GM23248 (cell line): ENCODE results near the gene TLE2. TPM values are rescaled to one million over a fixed set of nuclear protein-coding genes. Genes with fewer than 3 reads are reported as not detected.

Experiments used
- DNase-seq: peaks from one replicate; pipeline ENCODE4 v3.0.0-alpha.2; 2015
- H2AFZ ChIP-seq: fragments of 200-600 bp; sonication (generic); 2 replicates; pipeline ENCODE4 v1.6.1; 2016; ENCODE audit warnings: antibody characterized with exemption
- H3F3A ChIP-seq: fragments of 200-600 bp; sonication (generic); 2 replicates; pipeline ENCODE4 v1.6.1; 2016; ENCODE audit warnings: mild to moderate bottlenecking, antibody characterized with exemption, mixed run types; ENCODE audit not compliant: insufficient read depth
- H3K27ac ChIP-seq: fragments of 200-600 bp; sonication (generic); 2 replicates; pipeline ENCODE4 v1.5.1; 2016; ENCODE audit warnings: mild to moderate bottlenecking
- H3K27me3 ChIP-seq: fragments of 200-600 bp; sonication (generic); replicated peaks from 2 replicates; pipeline ENCODE4 v1.6.1; 2016; ENCODE audit warnings: mild to moderate bottlenecking; ENCODE audit not compliant: insufficient read depth
- H3K36me3 ChIP-seq: fragments of 200-600 bp; sonication (generic); 2 replicates; pipeline ENCODE4 v1.6.1; 2016; ENCODE audit warnings: low read depth, mild to moderate bottlenecking
- H3K4me1 ChIP-seq: fragments of 200-600 bp; sonication (generic); 2 replicates; pipeline ENCODE4 v1.6.1; 2016; ENCODE audit warnings: mild to moderate bottlenecking; ENCODE audit not compliant: insufficient read depth
- H3K4me2 ChIP-seq: fragments of 200-600 bp; sonication (generic); one replicate; pipeline ENCODE4 v1.6.1; 2016; ENCODE audit warnings: mild to moderate bottlenecking; ENCODE audit not compliant: unreplicated experiment
- H3K4me3 ChIP-seq: fragments of 200-600 bp; sonication (generic); 2 replicates; pipeline ENCODE4 v1.5.1; 2016; ENCODE audit warnings: mild to moderate bottlenecking
- H3K79me2 ChIP-seq: fragments of 200-600 bp; sonication (generic); 2 replicates; pipeline ENCODE4 v1.6.1; 2016; ENCODE audit warnings: mild to moderate bottlenecking; ENCODE audit not compliant: insufficient read depth
- H3K9ac ChIP-seq: fragments of 200-600 bp; sonication (generic); 2 replicates; pipeline ENCODE4 v1.6.1; 2016; ENCODE audit warnings: mild to moderate bottlenecking
- H3K9me2 ChIP-seq: fragments of 200-600 bp; sonication (generic); 2 replicates; pipeline ENCODE4 v1.6.1; 2016; ENCODE audit warnings: mixed run types, mild to moderate bottlenecking, moderate library complexity; ENCODE audit not compliant: insufficient read depth
- H3K9me3 ChIP-seq: fragments of 200-600 bp; sonication (generic); one replicate; pipeline ENCODE4 v1.6.1; 2017; ENCODE audit warnings: low read depth
- H4K20me1 ChIP-seq: fragments of 200-600 bp; sonication (generic); 2 replicates; pipeline ENCODE4 v1.6.0; 2016; ENCODE audit not compliant: insufficient read depth
- EZH2 ChIP-seq: fragments of 200-600 bp; sonication (generic); IDR thresholded peaks from 2 replicates; pipeline ENCODE4 v1.6.1; 2018; ENCODE audit warnings: antibody characterized with exemption, mild to moderate bottlenecking; ENCODE audit not compliant: insufficient read depth, poor library complexity, severe bottlenecking
- EZH2phosphoT487 ChIP-seq: fragments of 200-600 bp; sonication (generic); IDR thresholded peaks from 2 replicates; pipeline ENCODE4 v1.6.1; 2018; ENCODE audit warnings: antibody characterized with exemption, moderate library complexity, mild to moderate bottlenecking, low read depth; ENCODE audit not compliant: insufficient read depth
- whole genome bisulfite sequencing, 2 experiments: methylation state at CpG; one replicate each; pipeline ENCODE4 v1.1.6; 2015 to 2017; ENCODE audit warnings: low lambda C conversion rate in 2 of 2, low coverage in 1 of 2; ENCODE audit errors: missing lambda C conversion rate in 2 of 2; 5-methylcytosine and 5-hydroxymethylcytosine counted together
- in situ Hi-C: fragments of 300-500 bp; cut with MboI; formaldehyde crosslinking; loops from 2 replicates; pipeline ENCODE4 v1.15.0; 2020
- polyA plus RNA-seq: library from polyadenylated mRNA; unstranded; fragments of >200 nt; fragmentation: Nextera tagmentation; extraction: Ambion mirVana; gene quantifications from 2 replicates; pipeline ENCODE4 v1.2.1, GENCODE V29; 2016
- total RNA-seq: library from RNA; depleted of rRNA; stranded (reverse); fragments of >200 nt; shearing (Covaris generic); gene quantifications from 2 replicates; pipeline ENCODE4 v1.2.3, GENCODE V29; 2014

Gene TLE2
- total and polyA plus RNA-seq, 2 experiments from 2014 or later: 3.6 to 10.1 TPM

DNA sequence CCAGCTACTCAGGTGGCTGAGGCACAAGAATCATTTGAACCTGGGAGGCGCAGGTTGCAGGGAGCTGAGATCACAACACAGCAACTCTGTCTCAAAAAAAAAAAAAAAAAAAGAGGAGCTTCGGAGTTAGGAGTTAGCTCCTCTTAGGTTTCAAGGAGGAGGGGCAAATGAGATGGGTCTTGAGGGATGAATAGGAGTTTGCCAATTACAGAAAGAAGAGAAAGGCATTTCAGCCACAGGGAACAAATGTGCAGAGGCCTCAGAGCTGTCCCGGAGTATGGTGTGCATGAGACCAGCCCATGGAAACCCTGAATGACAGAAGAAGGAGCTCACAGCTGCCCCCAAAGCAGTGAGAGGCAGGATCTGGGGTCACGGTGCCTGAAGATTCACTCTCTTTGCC, 24.6 kb downstream of the TLE2 start:
- no peak for TF ChIP-seq EZH2phosphoT487
- no peak for TF ChIP-seq EZH2
- WGBS, 2 experiments: 66 to 73% methylated on average over 4 of the region's 4 CpGs

DNA sequence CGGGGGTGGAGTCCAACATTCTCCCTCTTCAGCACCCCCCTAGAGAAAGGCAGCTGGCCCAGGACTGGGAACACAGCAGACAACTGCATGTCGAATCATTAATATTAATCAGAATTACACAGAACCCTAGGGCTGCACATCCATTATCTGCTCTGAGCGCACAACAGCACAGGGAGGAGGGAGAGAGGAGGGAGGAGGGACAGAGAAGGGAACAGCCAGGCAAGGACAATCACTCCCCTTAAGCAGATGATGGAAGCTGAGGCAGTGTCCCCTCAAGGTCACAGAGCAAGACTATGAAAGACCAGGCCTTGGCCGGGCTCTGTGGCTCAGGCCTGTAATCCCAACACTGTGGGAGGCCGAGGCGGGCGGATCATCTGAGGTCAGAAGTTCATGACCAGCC, 26.0 kb downstream of the TLE2 start:
- Histone ChIP-seq H4K20me1 (no peaks in the 10 kb centered on the region), H3F3A (no peaks in the 10 kb centered on the region), H2AFZ (no peak overlapping the region), H3K4me1 (no peaks in the 10 kb centered on the region), H3K4me2 (no peak overlapping the region), H3K27ac (no peak overlapping the region), H3K27me3 (no peaks in the 10 kb centered on the region), H3K9me3 (no peaks in the 10 kb centered on the region), H3K79me2 (no peaks in the 10 kb centered on the region), H3K9me2 (no peaks in the 10 kb centered on the region), H3K36me3 (no peaks in the 10 kb centered on the region), H3K9ac (no peak overlapping the region), H3K4me3 (no peak overlapping the region)
- WGBS, 2 experiments: 91 to 94% methylated on average over 7 of the region's 7 CpGs
- TF ChIP-seq EZH2 (no peak), EZH2phosphoT487 (no peak)
- no peak for DNase-seq
- in situ Hi-C loops: no loop called here

More for the DNA sequence above, 24.6 kb downstream of the TLE2 start:
- in situ Hi-C loops: no loop called here
- H3K9me3 ChIP-seq: no peaks in the 10 kb centered on the region
- no peaks in the 10 kb centered on the region for H3K27me3 ChIP-seq
- no peaks in the 10 kb centered on the region for H4K20me1 ChIP-seq
- H3K4me2 ChIP-seq: no peak overlapping the region
- no peak overlapping the region for H3K27ac ChIP-seq
- no peaks in the 10 kb centered on the region for H3K36me3 ChIP-seq
- no peaks in the 10 kb centered on the region for H3F3A ChIP-seq
- H2AFZ ChIP-seq: no peak overlapping the region
- no peak for DNase-seq
- H3K4me3 ChIP-seq: no peak overlapping the region
- H3K9ac ChIP-seq: no peak overlapping the region
- H3K79me2 ChIP-seq: no peaks in the 10 kb centered on the region
- H3K4me1 ChIP-seq: no peaks in the 10 kb centered on the region
- H3K9me2 ChIP-seq: no peaks in the 10 kb centered on the region

DNA sequence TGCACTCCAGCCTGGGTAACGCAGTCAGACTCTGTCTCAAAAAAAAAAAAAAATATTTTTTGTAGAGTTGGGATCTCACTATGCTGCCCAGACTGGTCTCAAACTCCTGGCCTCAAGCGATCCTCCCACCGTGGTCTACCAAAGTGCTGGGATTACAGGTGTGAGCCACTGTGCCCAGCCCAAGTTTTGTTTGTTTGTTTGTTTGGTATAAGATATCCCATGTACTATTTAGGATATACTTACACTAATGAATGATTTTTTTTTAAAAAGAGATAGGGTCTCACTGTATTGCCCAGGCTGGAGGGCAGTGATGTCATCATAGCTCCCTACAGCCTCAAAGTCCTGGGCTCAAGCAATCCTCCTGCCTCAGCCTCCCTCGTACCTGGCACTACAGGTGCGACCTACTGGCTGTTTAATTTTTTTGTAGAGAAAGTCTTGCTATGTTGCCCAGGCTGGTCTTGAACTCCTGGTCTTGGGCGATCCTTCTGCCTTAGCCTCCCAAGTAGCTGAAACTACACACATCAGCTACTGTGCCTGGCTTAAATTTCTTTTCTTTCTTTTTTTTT, 27.8 kb downstream of the TLE2 start:
- in situ Hi-C loops: no loop called here
- Histone ChIP-seq H3K4me2 (no peak overlapping the region), H3K27me3 (no peaks in the 10 kb centered on the region), H3K4me1 (no peaks in the 10 kb centered on the region), H3K4me3 (no peak overlapping the region), H3K27ac (no peak overlapping the region), H3K9ac (no peak overlapping the region), H3K36me3 (no peaks in the 10 kb centered on the region), H2AFZ (no peak overlapping the region), H3K79me2 (no peaks in the 10 kb centered on the region), H3K9me3 (no peaks in the 10 kb centered on the region), H4K20me1 (no peaks in the 10 kb centered on the region), H3F3A (no peaks in the 10 kb centered on the region), H3K9me2 (no peaks in the 10 kb centered on the region)
- WGBS, 2 experiments: 70 to 81% methylated on average over 6 of the region's 6 CpGs
- no peak for TF ChIP-seq EZH2
- TF ChIP-seq EZH2phosphoT487: no peak
- DNase-seq: no peak

DNA sequence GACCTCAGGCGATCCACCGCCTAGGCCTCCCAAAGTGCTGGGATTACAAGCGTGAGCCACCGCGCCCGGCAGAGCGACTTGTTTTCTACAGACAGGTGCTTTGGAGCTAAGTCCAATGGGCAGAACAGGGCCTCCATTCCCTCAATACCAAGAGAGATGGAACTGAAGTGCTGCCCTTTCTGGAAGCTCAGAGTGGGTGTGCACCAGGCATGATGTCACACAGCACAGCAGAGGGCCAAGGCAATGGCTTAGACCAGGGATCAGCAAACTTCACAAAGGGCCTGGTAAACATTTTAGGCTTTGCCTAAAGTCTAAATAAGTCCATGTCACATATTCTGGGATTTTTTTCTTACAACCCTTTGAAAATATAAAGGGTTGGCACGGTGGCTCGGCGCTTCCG, 30.4 kb downstream of the TLE2 start:
- Histone ChIP-seq H3K9me3 (no peaks in the 10 kb centered on the region), H3K9me2 (no peaks in the 10 kb centered on the region), H3K36me3 (no peaks in the 10 kb centered on the region), H3K79me2 (no peaks in the 10 kb centered on the region), H3F3A (no peaks in the 10 kb centered on the region), H2AFZ (no peak overlapping the region), H3K27ac (no peak overlapping the region), H3K4me1 (no peaks in the 10 kb centered on the region), H3K27me3 (no peaks in the 10 kb centered on the region), H3K4me3 (no peak overlapping the region), H3K4me2 (no peak overlapping the region), H3K9ac (no peak overlapping the region), H4K20me1 (no peaks in the 10 kb centered on the region)
- no peak for DNase-seq
- WGBS, 2 experiments: 97 to 98% methylated on average over 11 of the region's 11 CpGs
- TF ChIP-seq EZH2phosphoT487 (no peak), EZH2 (no peak)
- in situ Hi-C loops: no loop called here

DNA sequence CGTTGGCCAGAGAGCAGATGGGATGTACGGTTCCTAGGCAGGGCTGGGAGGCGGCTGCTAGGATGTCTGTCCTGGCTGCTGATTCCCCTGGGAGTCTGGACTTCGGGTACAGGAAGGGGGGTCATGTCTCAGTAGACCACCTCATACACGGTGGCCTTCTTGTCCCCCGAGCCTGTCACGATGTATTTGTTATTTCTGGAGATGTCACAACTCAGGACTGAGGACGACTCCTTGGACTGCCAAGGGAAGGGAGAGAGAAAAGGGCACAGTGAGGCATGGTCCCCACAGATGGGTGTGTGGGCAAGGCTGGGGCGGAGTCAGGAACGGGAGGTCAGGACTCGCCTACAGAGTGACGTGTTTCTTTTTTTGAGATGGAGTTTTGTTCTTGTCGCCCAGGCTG, 31.4 kb downstream of the TLE2 start:
- H3K27ac ChIP-seq: no peak overlapping the region
- H3K9me2 ChIP-seq: no peaks in the 10 kb centered on the region
- no peaks in the 10 kb centered on the region for H3K27me3 ChIP-seq
- H3K4me1 ChIP-seq: no peaks in the 10 kb centered on the region
- no peak overlapping the region for H2AFZ ChIP-seq
- TF ChIP-seq EZH2phosphoT487 (no peak), EZH2 (no peak)
- no peak overlapping the region for H3K9ac ChIP-seq
- no peaks in the 10 kb centered on the region for H4K20me1 ChIP-seq
- no peaks in the 10 kb centered on the region for H3K36me3 ChIP-seq
- in situ Hi-C loops: no loop called here
- no peaks in the 10 kb centered on the region for H3F3A ChIP-seq
- no peaks in the 10 kb centered on the region for H3K79me2 ChIP-seq
- 79 to 81% methylated on average over 13 of the region's 13 CpGs for WGBS, 2 experiments
- DNase-seq: no peak
- no peaks in the 10 kb centered on the region for H3K9me3 ChIP-seq
- no peak overlapping the region for H3K4me3 ChIP-seq
- H3K4me2 ChIP-seq: no peak overlapping the region
